Measurements from ENCODE around the gene LRTM2.

The LRTM2 gene

DNA sequence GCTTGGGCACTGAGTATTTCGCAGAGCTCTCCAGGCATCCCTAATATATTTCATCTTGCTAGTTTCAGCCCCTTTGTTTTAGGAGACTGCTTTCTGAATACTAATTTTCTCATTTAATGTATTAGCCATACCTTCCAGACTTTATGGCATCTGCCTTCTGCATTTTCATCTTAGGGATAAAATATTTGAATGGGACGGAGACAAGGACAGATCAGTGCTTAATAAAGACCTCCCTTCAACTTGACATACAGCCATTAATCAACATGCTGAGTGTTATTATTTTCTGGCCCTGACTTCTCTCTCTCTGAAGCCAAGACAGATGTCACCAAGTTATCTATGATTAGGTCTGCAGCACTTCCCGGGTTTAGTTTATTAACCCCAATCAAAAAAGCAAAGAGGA is 55.7 kb downstream of the LRTM2 start:
- no peak for DNase-seq (ENCODE audit: low read depth)
- TF ChIP-seq, protein P1, sequence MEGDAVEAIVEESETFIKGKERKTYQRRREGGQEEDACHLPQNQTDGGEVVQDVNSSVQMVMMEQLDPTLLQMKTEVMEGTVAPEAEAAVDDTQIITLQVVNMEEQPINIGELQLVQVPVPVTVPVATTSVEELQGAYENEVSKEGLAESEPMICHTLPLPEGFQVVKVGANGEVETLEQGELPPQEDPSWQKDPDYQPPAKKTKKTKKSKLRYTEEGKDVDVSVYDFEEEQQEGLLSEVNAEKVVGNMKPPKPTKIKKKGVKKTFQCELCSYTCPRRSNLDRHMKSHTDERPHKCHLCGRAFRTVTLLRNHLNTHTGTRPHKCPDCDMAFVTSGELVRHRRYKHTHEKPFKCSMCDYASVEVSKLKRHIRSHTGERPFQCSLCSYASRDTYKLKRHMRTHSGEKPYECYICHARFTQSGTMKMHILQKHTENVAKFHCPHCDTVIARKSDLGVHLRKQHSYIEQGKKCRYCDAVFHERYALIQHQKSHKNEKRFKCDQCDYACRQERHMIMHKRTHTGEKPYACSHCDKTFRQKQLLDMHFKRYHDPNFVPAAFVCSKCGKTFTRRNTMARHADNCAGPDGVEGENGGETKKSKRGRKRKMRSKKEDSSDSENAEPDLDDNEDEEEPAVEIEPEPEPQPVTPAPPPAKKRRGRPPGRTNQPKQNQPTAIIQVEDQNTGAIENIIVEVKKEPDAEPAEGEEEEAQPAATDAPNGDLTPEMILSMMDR (conservative IDR thresholded peaks at IDR 0.05; ENCODE audit: control insufficient read depth, insufficient read depth, low read depth, low read length): no peak
- H3K4me3 ChIP-seq (ENCODE audit: control insufficient read depth, low read depth, low read length): no peak overlapping the region

DNA sequence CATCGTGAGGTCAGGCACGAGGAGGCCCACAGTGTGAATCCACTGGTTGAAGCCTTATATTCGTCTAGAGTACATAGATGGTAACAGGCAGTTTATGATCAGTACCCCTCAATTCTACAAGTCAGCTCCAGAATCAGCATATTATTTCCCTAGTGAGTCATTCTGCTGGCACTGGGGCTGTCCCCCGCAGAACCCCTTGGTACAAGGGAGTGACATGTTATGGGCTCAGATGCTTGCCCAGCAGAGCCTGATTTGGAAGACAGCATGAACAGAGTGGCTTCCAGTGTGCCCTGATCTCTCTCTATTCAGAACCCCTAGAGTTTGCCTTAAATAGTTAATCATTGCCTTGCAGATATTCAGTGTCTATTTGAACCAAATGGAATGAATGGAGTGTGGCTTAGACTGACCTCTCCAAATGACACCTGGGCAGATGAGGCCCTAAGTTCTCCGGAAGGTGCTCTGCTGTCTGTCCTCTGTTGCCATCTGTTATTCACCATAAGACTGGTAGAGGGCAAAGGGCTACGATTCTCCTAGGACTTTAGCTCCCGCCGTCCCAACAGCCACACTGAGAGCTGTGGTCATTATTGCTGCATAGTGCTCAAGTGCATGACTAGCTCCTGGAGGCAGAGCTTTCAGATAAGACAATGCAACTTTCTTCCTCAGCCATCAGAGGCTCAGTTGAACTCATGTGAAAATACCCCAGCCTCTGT is 57.0 kb downstream of the LRTM2 start:
- DNase-seq (ENCODE audit: low read depth): no peak
- H3K4me3 ChIP-seq (ENCODE audit: control insufficient read depth, low read depth, low read length): no peak overlapping the region
- TF ChIP-seq, protein P1 (conservative IDR thresholded peaks at IDR 0.05; ENCODE audit: control insufficient read depth, insufficient read depth, low read depth, low read length): no peak

DNA sequence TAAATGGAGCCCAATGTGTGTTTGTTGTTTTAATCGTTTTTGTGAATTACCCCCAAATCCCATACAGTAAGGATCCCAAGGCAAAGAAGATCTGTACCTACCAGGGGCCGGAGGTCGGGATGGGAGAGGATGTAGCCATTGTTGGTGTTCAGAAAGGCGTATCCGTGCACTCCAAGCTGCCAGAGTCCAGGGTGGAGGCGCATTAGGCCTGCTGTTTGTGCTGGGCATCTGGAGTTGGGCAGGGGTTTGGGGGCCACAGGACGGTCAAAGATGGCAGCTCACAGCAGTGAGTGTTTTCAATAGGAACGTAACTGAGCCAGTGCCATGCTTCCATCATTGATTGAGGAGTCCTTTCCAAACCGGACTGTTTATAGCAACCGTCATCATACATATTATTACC is 57.8 kb downstream of the LRTM2 start:
- no peak overlapping the region for H3K4me3 ChIP-seq (ENCODE audit: control insufficient read depth, low read depth, low read length)
- no peak for DNase-seq (ENCODE audit: low read depth)
- TF ChIP-seq, protein P1 (conservative IDR thresholded peaks at IDR 0.05; ENCODE audit: control insufficient read depth, insufficient read depth, low read depth, low read length): no peak

DNA sequence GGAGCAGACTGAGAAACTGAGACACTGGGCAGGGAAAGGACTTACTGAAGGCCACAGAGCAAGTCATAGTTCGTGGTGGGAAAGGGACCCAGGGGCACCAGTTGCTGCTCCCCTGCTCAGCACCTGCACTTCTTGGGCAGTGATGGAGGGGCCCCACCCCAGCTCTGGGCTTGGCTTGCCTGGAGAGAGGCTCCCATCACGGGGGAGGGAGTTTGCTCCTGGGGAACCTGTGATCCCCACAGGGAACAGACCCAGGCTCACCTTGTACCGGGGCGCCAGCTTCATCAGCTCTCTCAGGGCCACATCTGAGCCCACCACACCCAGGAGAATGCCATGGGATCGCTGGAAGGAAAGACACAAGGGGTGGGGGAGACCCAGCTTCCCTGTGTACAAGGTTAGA is 58.3 kb downstream of the LRTM2 start:
- TF ChIP-seq, protein P1 (conservative IDR thresholded peaks at IDR 0.05; ENCODE audit: control insufficient read depth, insufficient read depth, low read depth, low read length): no peak
- DNase-seq (ENCODE audit: low read depth): no peak
- H3K4me3 ChIP-seq (ENCODE audit: control insufficient read depth, low read depth, low read length): no peak overlapping the region

DNA sequence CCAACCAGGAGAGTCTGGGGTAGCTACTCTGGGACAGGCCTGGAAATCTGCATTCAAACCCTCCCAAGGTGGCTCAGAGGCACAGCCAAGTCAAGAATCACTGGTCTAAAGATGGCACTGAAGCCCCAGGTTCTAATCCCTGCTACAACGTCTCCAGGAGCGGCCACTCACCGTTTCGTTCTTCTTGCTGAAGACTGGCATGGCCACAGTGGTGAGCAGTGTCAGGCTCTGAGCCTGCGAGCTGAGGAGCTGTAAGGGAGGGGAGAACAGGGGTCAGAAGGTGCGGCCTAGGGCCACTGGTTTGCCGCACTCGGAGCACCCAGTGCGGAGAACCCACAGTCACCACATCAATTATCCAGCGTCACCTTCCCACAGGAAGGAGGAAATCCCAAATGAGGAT is 59.3 kb downstream of the LRTM2 start:
- no peak overlapping the region for H3K4me3 ChIP-seq (ENCODE audit: control insufficient read depth, low read depth, low read length)
- no peak for DNase-seq (ENCODE audit: low read depth)
- TF ChIP-seq, protein P1 (conservative IDR thresholded peaks at IDR 0.05; ENCODE audit: control insufficient read depth, insufficient read depth, low read depth, low read length): no peak

DNA sequence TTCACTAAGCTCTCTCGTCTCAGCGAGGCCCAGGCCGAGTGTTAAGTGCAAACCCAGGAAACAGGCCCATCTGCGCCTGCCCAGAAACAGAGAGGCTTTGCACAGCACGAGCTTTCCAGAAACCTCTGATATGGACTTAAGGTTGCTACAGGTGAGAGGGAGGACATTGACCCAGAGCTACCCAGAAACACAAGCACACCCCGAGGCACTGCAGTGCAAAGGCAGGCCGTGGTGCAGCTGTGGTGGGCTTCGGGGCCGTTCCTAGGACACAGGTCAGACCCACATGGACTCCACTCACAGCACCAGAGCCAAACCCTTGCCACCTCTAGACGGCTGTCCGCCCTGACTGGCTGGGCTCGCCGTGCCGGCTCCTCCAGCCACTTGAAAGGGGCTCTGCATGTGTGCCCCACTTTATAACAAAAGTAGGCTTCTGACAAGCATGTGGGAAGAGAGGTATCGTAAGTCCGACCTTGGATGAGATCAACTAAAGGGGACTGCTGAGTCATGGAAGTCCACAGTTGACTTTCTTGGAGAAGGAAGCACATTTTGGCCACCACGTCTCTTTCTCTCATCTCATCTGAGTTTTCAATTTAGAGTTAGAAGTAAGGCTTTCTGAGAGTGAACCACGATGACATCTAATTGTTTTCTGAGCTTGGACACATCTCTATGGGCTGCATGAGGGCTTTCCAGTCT is 59.9 kb downstream of the LRTM2 start:
- TF ChIP-seq, protein P1 (conservative IDR thresholded peaks at IDR 0.05; ENCODE audit: control insufficient read depth, insufficient read depth, low read depth, low read length): no peak
- no peak overlapping the region for H3K4me3 ChIP-seq (ENCODE audit: control insufficient read depth, low read depth, low read length)
- no peak for DNase-seq (ENCODE audit: low read depth)
